Sigmoid colon (tissue), 7 donors: Measurements from ENCODE around the gene ERCC5. TPM values are rescaled to one million over a fixed set of nuclear protein-coding genes. Genes with fewer than 3 reads are reported as not detected.

Experiments used
- DNase-seq: peaks from one replicate; pipeline ENCODE4 v3.0.0-alpha.2; 2019
- H3K27ac ChIP-seq, 4 donors: fragments of 200-600 bp; sonication (generic); one replicate each; pipeline ENCODE4 v1.5.1; 2016 to 2019; ENCODE audit warnings: mild to moderate bottlenecking in 1 of 4
- H3K27me3 ChIP-seq, 3 donors: fragments of 200-600 bp; sonication (generic); one replicate each; pipeline ENCODE4 v1.5.1; 2019; ENCODE audit warnings: mild to moderate bottlenecking in 1 of 3
- H3K36me3 ChIP-seq, 4 donors: fragments of 200-600 bp; sonication (generic); one replicate each; pipeline ENCODE4 v1.5.1; 2016 to 2019
- H3K4me1 ChIP-seq, 4 donors: fragments of 200-600 bp; sonication (generic); one replicate each; pipeline ENCODE4 v1.5.1; 2017 to 2019
- H3K4me3 ChIP-seq, 4 donors: fragments of 200-600 bp; sonication (generic); one replicate each; pipeline ENCODE4 v1.5.1; 2017 to 2019; ENCODE audit warnings: mild to moderate bottlenecking in 2 of 4, moderate library complexity in 1 of 4
- H3K9me3 ChIP-seq, 4 donors: fragments of 200-600 bp in 3 of 4; sonication (generic) in 3 of 4; one replicate each; pipeline versions ENCODE4 v1.5.1 to v1.6.1; 2013 to 2019
- EP300 ChIP-seq, 4 donors: sonication (generic); formaldehyde crosslinking; IDR thresholded peaks; one replicate each; pipeline ENCODE4 v1.6.1; 2017; ENCODE audit warnings: antibody characterized with exemption in 4 of 4
- POLR2A ChIP-seq, 2 donors: fragments of 450-650 bp; IDR thresholded peaks; one replicate each; pipeline ENCODE4 v1.6.1; 2016; ENCODE audit warnings: antibody characterized with exemption in 2 of 2, mild to moderate bottlenecking in 2 of 2, moderate library complexity in 2 of 2
- POLR2AphosphoS5 ChIP-seq, 4 donors: sonication (generic); formaldehyde crosslinking; IDR thresholded peaks; one replicate each; pipeline ENCODE4 v1.6.1; 2017; ENCODE audit warnings: antibody characterized with exemption in 4 of 4
- WGBS, 2 donors: extraction: QIAGEN DNeasy Blood & Tissue Kit; methylation state at CpG; one replicate each; pipeline ENCODE4 v1.1.7; 2013; 5-methylcytosine and 5-hydroxymethylcytosine counted together
- intact Hi-C: fragments of 100-400 bp; cut with DNase I; formaldehyde crosslinking; loops from one replicate; pipeline ENCODE4 v1.15.1; 2023
- polyA plus RNA-seq, 3 donors: library from polyadenylated mRNA; stranded (reverse); fragments of 200-250 nt; gene quantifications; one replicate each; pipeline ENCODE4 v1.2.3, GENCODE V29; 2013
- total RNA-seq, 4 donors: library from RNA; depleted of rRNA; stranded (reverse); fragments of >200 nt; gene quantifications; one replicate each; pipeline ENCODE4 v1.1.0, GENCODE V29; 2016
- TF ChIP-seq, protein P1 (sequence below), 4 experiments: fragments of 450-650 bp in 3 of 4; fragments of 200-600 bp in 1 of 4; IDR thresholded peaks; one replicate each; pipeline ENCODE4 v1.5.1; 2016 to 2019; ENCODE audit warnings: antibody characterized with exemption in 4 of 4, mild to moderate bottlenecking in 3 of 4, moderate library complexity in 2 of 4
- donor health status: healthy with polysubstance abuse.
- donor health status: Bipolar disorder and iron deficiency.
- donor health status: healthy.

The ERCC5 gene
- total and polyA plus RNA-seq, 7 donors, result 30.7 to 68.5 (median 51.2) TPM

DNA sequence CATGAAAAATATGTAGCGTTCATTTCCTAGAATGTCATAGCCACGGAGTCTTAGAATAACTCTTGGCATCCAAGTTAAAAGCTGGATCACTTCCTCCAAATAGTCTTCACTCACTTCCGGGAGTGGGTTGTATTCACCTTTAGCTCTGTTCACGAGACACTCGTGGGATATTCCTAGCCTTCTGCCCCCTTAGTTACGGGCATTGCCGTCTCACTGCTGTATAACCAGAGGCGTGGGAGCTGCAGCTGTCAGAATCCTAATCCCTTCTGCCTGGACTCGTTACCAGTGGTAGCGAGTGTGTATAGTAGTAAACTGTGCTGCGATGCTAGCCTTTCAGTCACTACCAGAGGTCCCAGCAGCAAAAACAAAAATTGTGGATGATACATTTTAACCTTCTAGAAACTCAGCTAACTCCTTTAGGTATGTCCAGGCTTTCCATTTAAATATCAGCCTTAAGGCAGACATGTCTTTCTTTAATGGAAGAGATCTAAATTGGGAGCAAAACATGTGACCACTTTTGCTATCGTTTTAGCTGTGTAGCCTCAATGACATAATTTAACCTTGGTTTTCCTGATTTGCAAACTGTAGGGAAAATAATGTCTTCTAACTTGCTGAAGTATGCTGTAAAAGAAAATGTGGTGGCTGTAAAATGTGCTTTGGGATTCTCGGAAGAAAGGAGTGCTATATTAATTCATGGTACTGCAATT is 34.1 kb downstream of the ERCC5 start:
- no peaks in the 10 kb centered on the region for H3K27me3 ChIP-seq
- H3K36me3 ChIP-seq, result peaks cover 0 to 28% (median 13%) of the 10 kb centered on the region in 4 donors
- H3K27ac ChIP-seq, result no peak overlapping the region
- H3K4me3 ChIP-seq, result no peak overlapping the region
- DNase-seq, result no peak
- H3K4me1 ChIP-seq, result peaks cover 0 to 3% (median 0%) of the 10 kb centered on the region in 4 donors
- WGBS, 2 donors, result 85 to 88% methylated on average over 13 of the region's 13 CpGs
- H3K9me3 ChIP-seq, result no peaks in the 10 kb centered on the region
- intact Hi-C loops, result no loop called here
- TF ChIP-seq, protein P1, sequence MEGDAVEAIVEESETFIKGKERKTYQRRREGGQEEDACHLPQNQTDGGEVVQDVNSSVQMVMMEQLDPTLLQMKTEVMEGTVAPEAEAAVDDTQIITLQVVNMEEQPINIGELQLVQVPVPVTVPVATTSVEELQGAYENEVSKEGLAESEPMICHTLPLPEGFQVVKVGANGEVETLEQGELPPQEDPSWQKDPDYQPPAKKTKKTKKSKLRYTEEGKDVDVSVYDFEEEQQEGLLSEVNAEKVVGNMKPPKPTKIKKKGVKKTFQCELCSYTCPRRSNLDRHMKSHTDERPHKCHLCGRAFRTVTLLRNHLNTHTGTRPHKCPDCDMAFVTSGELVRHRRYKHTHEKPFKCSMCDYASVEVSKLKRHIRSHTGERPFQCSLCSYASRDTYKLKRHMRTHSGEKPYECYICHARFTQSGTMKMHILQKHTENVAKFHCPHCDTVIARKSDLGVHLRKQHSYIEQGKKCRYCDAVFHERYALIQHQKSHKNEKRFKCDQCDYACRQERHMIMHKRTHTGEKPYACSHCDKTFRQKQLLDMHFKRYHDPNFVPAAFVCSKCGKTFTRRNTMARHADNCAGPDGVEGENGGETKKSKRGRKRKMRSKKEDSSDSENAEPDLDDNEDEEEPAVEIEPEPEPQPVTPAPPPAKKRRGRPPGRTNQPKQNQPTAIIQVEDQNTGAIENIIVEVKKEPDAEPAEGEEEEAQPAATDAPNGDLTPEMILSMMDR (IDR thresholded peaks at IDR 0.05), result no peak

DNA sequence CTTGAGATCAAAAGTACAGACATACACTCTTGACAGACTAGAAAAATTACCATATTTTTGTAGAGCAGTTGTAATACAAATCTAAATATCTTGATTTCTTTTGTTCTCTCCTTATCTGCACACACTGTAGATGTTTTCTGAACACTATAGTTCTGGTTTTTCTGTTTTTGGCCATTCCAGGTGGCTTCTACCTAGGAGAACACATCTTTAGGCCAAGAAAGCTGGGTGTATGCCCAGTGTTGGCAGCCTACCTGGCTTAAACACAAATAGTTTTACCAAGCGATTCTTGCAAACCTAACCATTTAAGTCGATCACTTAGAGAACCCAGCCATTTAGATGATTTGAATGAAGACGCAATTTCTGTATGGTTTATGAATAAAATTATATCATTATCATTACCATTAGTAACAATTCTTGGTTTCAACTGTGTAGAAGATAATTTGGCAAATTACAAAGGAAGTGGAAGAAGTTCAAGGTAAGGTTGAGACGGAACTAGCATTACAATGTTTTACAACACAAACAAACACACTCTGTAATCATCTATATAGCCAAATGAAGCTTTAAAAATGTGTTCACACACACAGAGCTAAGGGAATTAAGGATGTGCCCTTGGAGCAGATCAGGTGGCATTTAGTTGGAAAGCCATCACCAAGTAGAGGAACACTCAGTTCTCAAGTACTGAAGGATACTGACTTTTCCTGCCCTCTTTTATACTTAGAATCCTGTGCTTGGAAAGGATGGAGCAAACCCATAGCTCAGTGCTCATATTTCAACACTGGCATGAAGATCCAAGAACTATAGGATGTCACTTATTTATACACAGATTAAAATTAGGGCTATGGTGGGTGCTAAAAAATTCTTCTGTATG is 36.2 kb downstream of the ERCC5 start:
- peaks cover 0 to 6% (median 0%) of the 10 kb centered on the region in 4 donors for H3K36me3 ChIP-seq
- no peaks in the 10 kb centered on the region for H3K9me3 ChIP-seq
- 85 to 93% methylated on average over 4 of the region's 4 CpGs for WGBS, 2 donors
- no peaks in the 10 kb centered on the region for H3K27me3 ChIP-seq
- TF ChIP-seq POLR2A (IDR thresholded peaks at IDR 0.05), result no peak
- TF ChIP-seq, protein P1 (IDR thresholded peaks at IDR 0.05), result no peak
- no peak for TF ChIP-seq EP300 (IDR thresholded peaks at IDR 0.05)
- no peak for TF ChIP-seq POLR2AphosphoS5 (IDR thresholded peaks at IDR 0.05)
- no peak overlapping the region for H3K27ac ChIP-seq
- DNase-seq, result no peak
- no peak overlapping the region for H3K4me3 ChIP-seq
- intact Hi-C loops, result no loop called here
- peaks cover 0 to 3% (median 0%) of the 10 kb centered on the region in 4 donors for H3K4me1 ChIP-seq

DNA sequence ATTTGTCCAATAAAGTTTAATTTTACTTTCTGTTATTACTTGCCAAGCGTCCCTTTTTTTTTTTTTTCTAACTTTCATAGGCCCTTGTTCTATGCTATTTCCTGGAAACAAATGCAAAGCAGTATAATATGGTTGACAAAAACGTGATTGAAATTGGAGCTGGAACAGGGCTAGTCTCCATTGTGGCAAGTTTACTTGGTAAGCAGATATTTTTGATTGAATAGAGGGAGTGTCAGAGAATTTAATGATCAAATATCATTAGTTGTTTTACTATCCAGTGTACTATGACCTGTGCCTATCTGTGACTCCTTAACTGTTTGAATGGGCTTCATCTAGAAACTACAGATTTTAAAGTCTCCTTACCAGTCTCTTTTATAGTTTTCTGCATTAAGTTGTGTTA is 46.7 kb downstream of the ERCC5 start:
- intact Hi-C loops, result no loop called here
- WGBS, 2 donors, result 20 to 64% methylated on average over 2 of the region's 2 CpGs
- Histone ChIP-seq H3K27me3 (no peaks in the 10 kb centered on the region), H3K36me3 (no peaks in the 10 kb centered on the region), H3K27ac (no peak overlapping the region), H3K4me3 (no peak overlapping the region), H3K4me1 (no peaks in the 10 kb centered on the region), H3K9me3 (no peaks in the 10 kb centered on the region)
- TF ChIP-seq POLR2AphosphoS5 (IDR thresholded peaks at IDR 0.05) (no peak), EP300 (IDR thresholded peaks at IDR 0.05) (no peak), POLR2A (IDR thresholded peaks at IDR 0.05) (no peak)
- TF ChIP-seq, protein P1 (IDR thresholded peaks at IDR 0.05), result no peak
- no peak for DNase-seq

DNA sequence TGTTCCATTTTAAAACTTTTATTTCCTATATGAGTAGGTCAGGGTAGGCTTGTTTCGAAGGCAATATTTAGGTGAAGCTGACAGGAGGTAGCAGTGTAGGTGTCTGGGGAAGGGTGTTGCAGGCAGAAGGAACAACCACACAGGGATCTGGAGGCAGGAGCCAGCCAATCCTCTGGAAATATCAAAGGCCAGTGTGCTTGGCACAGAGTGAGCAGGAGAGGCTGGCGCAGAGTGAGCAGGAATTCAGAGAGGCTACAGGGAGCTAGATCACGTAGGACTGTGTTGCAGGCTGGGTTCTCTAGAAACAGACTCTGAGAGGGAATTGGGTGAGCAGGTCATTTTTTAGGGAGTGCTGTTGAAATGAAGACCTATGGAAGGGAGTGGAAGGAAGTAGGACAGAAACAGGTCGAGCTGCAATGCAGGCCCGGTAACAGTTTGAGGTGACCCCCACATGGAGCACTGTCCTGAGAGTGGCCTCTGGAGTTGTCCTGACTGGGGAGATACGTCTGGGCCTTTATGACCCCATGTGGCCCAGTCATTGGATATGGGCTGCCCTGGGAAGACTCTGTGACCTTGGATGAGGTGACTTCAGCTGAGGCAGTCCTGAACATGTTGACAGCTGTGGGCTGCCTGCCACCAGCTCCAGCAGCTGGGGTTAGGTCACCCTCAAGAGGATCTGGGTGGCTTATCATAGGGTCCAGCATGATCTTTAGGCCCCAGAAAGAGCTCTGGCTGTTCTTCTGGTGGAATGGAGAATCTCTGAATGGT is 51.7 kb downstream of the ERCC5 start:
- no peaks in the 10 kb centered on the region for H3K9me3 ChIP-seq
- no peaks in the 10 kb centered on the region for H3K4me1 ChIP-seq
- no peak overlapping the region for H3K27ac ChIP-seq
- TF ChIP-seq EP300 (IDR thresholded peaks at IDR 0.05) (no peak), POLR2A (IDR thresholded peaks at IDR 0.05) (no peak), POLR2AphosphoS5 (IDR thresholded peaks at IDR 0.05) (no peak)
- TF ChIP-seq, protein P1 (IDR thresholded peaks at IDR 0.05), result no peak
- H3K4me3 ChIP-seq, result no peak overlapping the region
- no peak for DNase-seq
- intact Hi-C loops, result no loop called here
- H3K27me3 ChIP-seq, result no peaks in the 10 kb centered on the region
- H3K36me3 ChIP-seq, result no peaks in the 10 kb centered on the region
- 85 to 91% methylated on average over 6 of the region's 6 CpGs for WGBS, 2 donors
